ENCODE measurements around the gene N4BP2L1. TPM values are rescaled to one million over a fixed set of nuclear protein-coding genes. Genes with fewer than 3 reads are reported as not detected.

The N4BP2L1 gene
- total RNA-seq, 1 donor from 2014 or later = 25.3 TPM

GRCh38 chr13:32426990-32427851 lies 709 bp downstream of the N4BP2L1 start:
- intact Hi-C loops (cut with DNase I) = no loop called here
- DNase-seq (peak; percentile 84), ATAC-seq (peak; percentile 46)
- H3K27ac ChIP-seq = peak overlapping the region; percentile 92
- peak overlapping the region; percentile 90 for H3K4me3 ChIP-seq
- TF ChIP-seq, protein P1, sequence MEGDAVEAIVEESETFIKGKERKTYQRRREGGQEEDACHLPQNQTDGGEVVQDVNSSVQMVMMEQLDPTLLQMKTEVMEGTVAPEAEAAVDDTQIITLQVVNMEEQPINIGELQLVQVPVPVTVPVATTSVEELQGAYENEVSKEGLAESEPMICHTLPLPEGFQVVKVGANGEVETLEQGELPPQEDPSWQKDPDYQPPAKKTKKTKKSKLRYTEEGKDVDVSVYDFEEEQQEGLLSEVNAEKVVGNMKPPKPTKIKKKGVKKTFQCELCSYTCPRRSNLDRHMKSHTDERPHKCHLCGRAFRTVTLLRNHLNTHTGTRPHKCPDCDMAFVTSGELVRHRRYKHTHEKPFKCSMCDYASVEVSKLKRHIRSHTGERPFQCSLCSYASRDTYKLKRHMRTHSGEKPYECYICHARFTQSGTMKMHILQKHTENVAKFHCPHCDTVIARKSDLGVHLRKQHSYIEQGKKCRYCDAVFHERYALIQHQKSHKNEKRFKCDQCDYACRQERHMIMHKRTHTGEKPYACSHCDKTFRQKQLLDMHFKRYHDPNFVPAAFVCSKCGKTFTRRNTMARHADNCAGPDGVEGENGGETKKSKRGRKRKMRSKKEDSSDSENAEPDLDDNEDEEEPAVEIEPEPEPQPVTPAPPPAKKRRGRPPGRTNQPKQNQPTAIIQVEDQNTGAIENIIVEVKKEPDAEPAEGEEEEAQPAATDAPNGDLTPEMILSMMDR (IDR thresholded peaks at IDR 0.05) = no peak
- no peaks in the 10 kb centered on the region for H3K27me3 ChIP-seq
- H3K36me3 ChIP-seq = no peaks in the 10 kb centered on the region
- H3K9me3 ChIP-seq = no peaks in the 10 kb centered on the region
- H3K4me1 ChIP-seq = peaks cover 25% of the 10 kb centered on the region

GRCh38 chr13:32426191-32426989 lies 1.5 kb downstream of the N4BP2L1 start:
- Histone ChIP-seq H3K36me3 (no peaks in the 10 kb centered on the region), H3K4me1 (peaks cover 25% of the 10 kb centered on the region), H3K9me3 (no peaks in the 10 kb centered on the region), H3K27me3 (no peaks in the 10 kb centered on the region), H3K4me3 (peak overlapping the region; percentile 90), H3K27ac (peak overlapping the region; percentile 92)
- DNase-seq (no peak), ATAC-seq (peak; percentile 25)
- intact Hi-C loops (cut with DNase I) = no loop called here
- TF ChIP-seq, protein P1 (IDR thresholded peaks at IDR 0.05) = no peak

- H3K4me1 ChIP-seq = peaks cover 25% of the 10 kb centered on the region
- ATAC-seq (no peak), DNase-seq (no peak)
- TF ChIP-seq, protein P1 (IDR thresholded peaks at IDR 0.05) = no peak
- no peak overlapping the region for H3K4me3 ChIP-seq
- H3K27ac ChIP-seq = peak overlapping the region; percentile 92
- no peaks in the 10 kb centered on the region for H3K27me3 ChIP-seq
- no peaks in the 10 kb centered on the region for H3K36me3 ChIP-seq
- H3K9me3 ChIP-seq = no peaks in the 10 kb centered on the region
- intact Hi-C loops (cut with DNase I) = no loop called here
These were observed 2.8 kb downstream of the N4BP2L1 start for GRCh38 chr13:32425158-32425557.

GRCh38 chr13:32423592-32423991 lies 4.3 kb downstream of the N4BP2L1 start:
- Histone ChIP-seq H3K4me3 (no peak overlapping the region), H3K27ac (no peak overlapping the region), H3K36me3 (no peaks in the 10 kb centered on the region), H3K9me3 (peaks cover 5% of the 10 kb centered on the region), H3K4me1 (peaks cover 16% of the 10 kb centered on the region), H3K27me3 (no peaks in the 10 kb centered on the region)
- no peak for DNase-seq
- TF ChIP-seq, protein P1 (IDR thresholded peaks at IDR 0.05) = no peak
- ATAC-seq = no peak
- intact Hi-C loops (cut with DNase I) = no loop called here

DNA sequence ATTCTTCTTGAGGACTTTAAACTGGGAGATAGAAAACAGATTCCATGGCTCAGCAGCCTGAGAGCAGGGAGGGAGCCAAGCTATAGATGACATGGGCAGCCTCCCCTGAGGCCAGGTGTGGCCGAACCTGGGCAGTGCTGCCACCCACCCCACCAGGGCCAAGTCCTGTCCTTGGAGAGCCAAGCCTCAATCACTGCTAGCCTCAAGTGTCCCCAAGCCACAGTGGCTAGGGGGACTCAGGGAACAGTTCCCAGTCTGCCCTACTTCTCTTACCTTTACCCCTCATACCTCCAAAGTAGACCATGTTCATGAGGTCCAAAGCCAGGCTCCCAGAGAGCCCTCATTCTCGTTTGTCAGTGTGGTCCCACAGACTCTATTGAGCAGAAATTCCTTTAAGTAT lies 8.1 kb downstream of the N4BP2L1 start:
- H3K9me3 ChIP-seq = peaks cover 5% of the 10 kb centered on the region
- no peaks in the 10 kb centered on the region for H3K27me3 ChIP-seq
- intact Hi-C loops (cut with DNase I) = no loop called here
- no peaks in the 10 kb centered on the region for H3K36me3 ChIP-seq
- DNase-seq = no peak
- no peak overlapping the region for H3K4me3 ChIP-seq
- no peak for ATAC-seq
- H3K27ac ChIP-seq = no peak overlapping the region
- TF ChIP-seq, protein P1 (IDR thresholded peaks at IDR 0.05) = no peak
- H3K4me1 ChIP-seq = no peaks in the 10 kb centered on the region

All from upper lobe of right lung (tissue), 1 donor.